Measurements from ENCODE around the gene BAIAP2L1. TPM values are rescaled to one million over a fixed set of nuclear protein-coding genes. Genes with fewer than 3 reads are reported as not detected.
A peak's percentile ranks its signal among the peaks of the same experiment; 100 is the strongest.

BAIAP2L1 gene
- total and polyA plus RNA-seq, 2 donors (not counting 1 experiment from before 2014, with no cell fraction given), result 3.1 to 5.3 TPM

DNA sequence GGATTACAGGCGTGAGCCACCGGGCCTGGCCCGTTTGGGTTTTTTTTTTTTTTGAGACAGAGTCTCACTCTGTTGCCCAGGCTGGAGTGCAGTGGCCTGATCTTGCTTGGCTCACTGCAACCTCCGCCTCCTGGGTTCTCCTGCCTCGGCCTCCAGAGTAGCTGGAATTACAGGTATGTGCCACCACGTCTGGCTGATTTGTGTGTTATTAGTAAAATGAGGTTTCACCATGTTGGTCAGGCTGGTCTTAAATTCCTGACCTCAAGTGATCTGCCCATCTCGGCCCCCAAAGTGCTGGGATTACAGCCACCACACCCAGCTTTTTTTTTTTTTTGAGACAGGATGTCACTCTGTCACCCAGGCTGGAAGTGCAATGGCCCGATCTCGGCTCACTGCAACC lies 5.9 kb upstream of the BAIAP2L1 start:
- H3K27me3 ChIP-seq (ENCODE audit: control insufficient read depth, insufficient read depth, low read length), result peaks cover 3% of the 10 kb centered on the region
- no peaks in the 10 kb centered on the region for H3K36me3 ChIP-seq (ENCODE audit: control insufficient read depth, insufficient read depth, low read length)
- H3K27ac ChIP-seq (ENCODE audit: insufficient read depth, low read length), result no peak overlapping the region
- H3K9ac ChIP-seq (ENCODE audit: insufficient read depth, low read length), result no peak overlapping the region
- DNase-seq (ENCODE audit: low read depth in 2 of 2), result no peak
- H3K79me2 ChIP-seq (ENCODE audit: control insufficient read depth, insufficient read depth, low read length), result no peaks in the 10 kb centered on the region
- no peaks in the 10 kb centered on the region for H3K9me3 ChIP-seq (ENCODE audit: control insufficient read depth, insufficient read depth, low read depth, low read length)
- H3K4me2 ChIP-seq (ENCODE audit: extremely low read depth, insufficient read depth, low read length), result no peak overlapping the region
- no peak for TF ChIP-seq EZH2 (IDR thresholded peaks at IDR 0.05; ENCODE audit: low read length, missing control alignments)
- TF ChIP-seq, protein P1, sequence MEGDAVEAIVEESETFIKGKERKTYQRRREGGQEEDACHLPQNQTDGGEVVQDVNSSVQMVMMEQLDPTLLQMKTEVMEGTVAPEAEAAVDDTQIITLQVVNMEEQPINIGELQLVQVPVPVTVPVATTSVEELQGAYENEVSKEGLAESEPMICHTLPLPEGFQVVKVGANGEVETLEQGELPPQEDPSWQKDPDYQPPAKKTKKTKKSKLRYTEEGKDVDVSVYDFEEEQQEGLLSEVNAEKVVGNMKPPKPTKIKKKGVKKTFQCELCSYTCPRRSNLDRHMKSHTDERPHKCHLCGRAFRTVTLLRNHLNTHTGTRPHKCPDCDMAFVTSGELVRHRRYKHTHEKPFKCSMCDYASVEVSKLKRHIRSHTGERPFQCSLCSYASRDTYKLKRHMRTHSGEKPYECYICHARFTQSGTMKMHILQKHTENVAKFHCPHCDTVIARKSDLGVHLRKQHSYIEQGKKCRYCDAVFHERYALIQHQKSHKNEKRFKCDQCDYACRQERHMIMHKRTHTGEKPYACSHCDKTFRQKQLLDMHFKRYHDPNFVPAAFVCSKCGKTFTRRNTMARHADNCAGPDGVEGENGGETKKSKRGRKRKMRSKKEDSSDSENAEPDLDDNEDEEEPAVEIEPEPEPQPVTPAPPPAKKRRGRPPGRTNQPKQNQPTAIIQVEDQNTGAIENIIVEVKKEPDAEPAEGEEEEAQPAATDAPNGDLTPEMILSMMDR (conservative IDR thresholded peaks at IDR 0.05 in 1 of 2, IDR thresholded peaks at IDR 0.05 in 1 of 2; ENCODE audit: low read depth in 1 of 2, low read length in 2 of 2), result no peak
- no peak overlapping the region for H3K4me3 ChIP-seq (replicated peaks in 1 of 4; ENCODE audit: control extremely low read depth in 1 of 4, insufficient read depth in 1 of 4, low read depth in 3 of 4, low read length in 4 of 4)
- no peaks in the 10 kb centered on the region for H3K4me1 ChIP-seq (ENCODE audit: control insufficient read depth, extremely low read depth, insufficient read depth, low read length)
- no peak overlapping the region for H2AFZ ChIP-seq (ENCODE audit: low read length)
- no peaks in the 10 kb centered on the region for H4K20me1 ChIP-seq (ENCODE audit: control insufficient read depth, extremely low read depth, insufficient read depth, low read length)

DNA sequence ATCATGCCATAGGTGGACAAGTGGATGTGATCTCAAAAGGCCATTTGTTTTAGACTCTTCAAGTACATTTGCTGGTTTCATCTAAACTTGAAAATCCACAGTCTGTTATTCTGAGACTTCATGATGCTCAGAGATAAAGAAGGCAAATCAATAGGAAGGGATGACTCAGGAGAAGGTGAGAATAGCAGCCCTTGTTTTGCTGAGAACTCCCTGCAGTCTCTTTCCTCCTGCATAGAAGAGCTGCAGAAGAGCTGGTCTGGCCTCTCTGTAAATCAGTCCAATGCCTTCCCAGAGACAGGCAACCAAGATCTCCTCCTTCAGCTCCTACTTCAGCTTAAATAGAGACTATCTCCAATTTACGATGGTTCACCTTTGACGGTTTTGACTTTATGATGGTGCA lies 4.0 kb upstream of the BAIAP2L1 start:
- H3K36me3 ChIP-seq (ENCODE audit: control insufficient read depth, insufficient read depth, low read length), result no peaks in the 10 kb centered on the region
- H3K9ac ChIP-seq (ENCODE audit: insufficient read depth, low read length), result no peak overlapping the region
- no peaks in the 10 kb centered on the region for H3K79me2 ChIP-seq (ENCODE audit: control insufficient read depth, insufficient read depth, low read length)
- no peak overlapping the region for H3K4me3 ChIP-seq (replicated peaks in 1 of 4; ENCODE audit: control extremely low read depth in 1 of 4, insufficient read depth in 1 of 4, low read depth in 3 of 4, low read length in 4 of 4)
- peaks cover under 1% of the 10 kb centered on the region for H3K4me1 ChIP-seq (ENCODE audit: control insufficient read depth, extremely low read depth, insufficient read depth, low read length)
- no peak overlapping the region for H3K27ac ChIP-seq (ENCODE audit: insufficient read depth, low read length)
- TF ChIP-seq EZH2 (IDR thresholded peaks at IDR 0.05; ENCODE audit: low read length, missing control alignments), result no peak
- TF ChIP-seq, protein P1 (conservative IDR thresholded peaks at IDR 0.05 in 1 of 2, IDR thresholded peaks at IDR 0.05 in 1 of 2; ENCODE audit: low read depth in 1 of 2, low read length in 2 of 2), result no peak
- no peaks in the 10 kb centered on the region for H4K20me1 ChIP-seq (ENCODE audit: control insufficient read depth, extremely low read depth, insufficient read depth, low read length)
- H3K27me3 ChIP-seq (ENCODE audit: control insufficient read depth, insufficient read depth, low read length), result peaks cover 3% of the 10 kb centered on the region
- DNase-seq (ENCODE audit: low read depth in 2 of 2), result no peak
- H2AFZ ChIP-seq (ENCODE audit: low read length), result no peak overlapping the region
- H3K4me2 ChIP-seq (ENCODE audit: extremely low read depth, insufficient read depth, low read length), result no peak overlapping the region
- H3K9me3 ChIP-seq (ENCODE audit: control insufficient read depth, insufficient read depth, low read depth, low read length), result no peaks in the 10 kb centered on the region

- peak in 1 of 2 donors; percentile 63 for DNase-seq (ENCODE audit: low read depth in 2 of 2)
- no peaks in the 10 kb centered on the region for H3K36me3 ChIP-seq (ENCODE audit: control insufficient read depth, insufficient read depth, low read length)
- TF ChIP-seq, protein P1 (conservative IDR thresholded peaks at IDR 0.05 in 1 of 2, IDR thresholded peaks at IDR 0.05 in 1 of 2; ENCODE audit: low read depth in 1 of 2, low read length in 2 of 2), result no peak
- TF ChIP-seq EZH2 (IDR thresholded peaks at IDR 0.05; ENCODE audit: low read length, missing control alignments), result no peak
- H3K79me2 ChIP-seq (ENCODE audit: control insufficient read depth, insufficient read depth, low read length), result no peaks in the 10 kb centered on the region
- no peaks in the 10 kb centered on the region for H4K20me1 ChIP-seq (ENCODE audit: control insufficient read depth, extremely low read depth, insufficient read depth, low read length)
- no peaks in the 10 kb centered on the region for H3K9me3 ChIP-seq (ENCODE audit: control insufficient read depth, insufficient read depth, low read depth, low read length)
- peaks cover 2% of the 10 kb centered on the region for H3K4me1 ChIP-seq (ENCODE audit: control insufficient read depth, extremely low read depth, insufficient read depth, low read length)
- peaks cover 3% of the 10 kb centered on the region for H3K27me3 ChIP-seq (ENCODE audit: control insufficient read depth, insufficient read depth, low read length)
- no peak overlapping the region for H3K9ac ChIP-seq (ENCODE audit: insufficient read depth, low read length)
- H3K27ac ChIP-seq (ENCODE audit: insufficient read depth, low read length), result no peak overlapping the region
- H3K4me2 ChIP-seq (ENCODE audit: extremely low read depth, insufficient read depth, low read length), result peak overlapping the region; percentile 51
- H2AFZ ChIP-seq (ENCODE audit: low read length), result no peak overlapping the region
- peak overlapping the region; percentile 7 to 64 (median 43) for H3K4me3 ChIP-seq (replicated peaks in 1 of 4; ENCODE audit: control extremely low read depth in 1 of 4, insufficient read depth in 1 of 4, low read depth in 3 of 4, low read length in 4 of 4)
Observed at GRCh38 chr7:98399890-98400541, 874 bp downstream of the BAIAP2L1 start.
